Measurements from ENCODE around the gene ALDH3A2.

GRCh38 chr17:19652595-19652994 lies 4.0 kb downstream of the ALDH3A2 start:
- no peak for TF ChIP-seq ZNF274 (IDR thresholded peaks at IDR 0.05; ENCODE audit: low read length)
- TF ChIP-seq ZNF274 (tag by site-specific recombination; IDR thresholded peaks at IDR 0.05; ENCODE audit: borderline replicate concordance) = no peak
- no peak for TF ChIP-seq CTCF (tag by site-specific recombination; IDR thresholded peaks at IDR 0.05)
- TF ChIP-seq ZNF133 (tag by site-specific recombination; IDR thresholded peaks at IDR 0.05) = no peak
- no peak for TF ChIP-seq TCF7L2 (IDR thresholded peaks at IDR 0.05; ENCODE audit: borderline replicate concordance, low read depth, low read length)
- TF ChIP-seq ZBTB7A (tag by site-specific recombination; IDR thresholded peaks at IDR 0.05; ENCODE audit: low read depth) = no peak
